HEK293T (cell line): ENCODE measurements around the gene LGI2.
"Not testable (repeated sequence)": the region's sequence is repeated elsewhere in the genome, so short reads cannot be mapped to it uniquely, and the experiment has no call there.

Source experiments
- CTCF ChIA-PET: fragments of 350-600 bp; formaldehyde crosslinking; extraction: SDS; loops from one replicate; lab custom pipeline; 2021; ENCODE audit warnings: antibody characterized with exemption, inconsistent platforms; lab: Yijun Ruan, JAX
- POLR2A ChIA-PET: fragments of 350-600 bp; formaldehyde crosslinking; extraction: SDS; loops from one replicate; lab custom pipeline; 2020; ENCODE audit warnings: antibody characterized with exemption, inconsistent platforms; lab: Yijun Ruan, JAX
- DNase-seq: peaks from one replicate; pipeline ENCODE4 v3.0.0; 2012; ENCODE audit warnings: mixed read lengths; ENCODE audit errors: extremely low spot score
- ARNT ChIP-seq: fragments of 450-650 bp; IDR thresholded peaks from 2 replicates; pipeline ENCODE4 v1.6.1; 2017; ENCODE audit warnings: mild to moderate bottlenecking
- BHLHE40 ChIP-seq: fragments of 450-650 bp; IDR thresholded peaks from 2 replicates; pipeline ENCODE4 v1.6.1; 2016; ENCODE audit warnings: mild to moderate bottlenecking, moderate library complexity, borderline replicate concordance
- CTBP1 ChIP-seq: fragments of 450-650 bp; IDR thresholded peaks from 2 replicates; pipeline ENCODE4 v1.6.1; 2016; ENCODE audit warnings: borderline replicate concordance
- ELF4 ChIP-seq: fragments of 450-650 bp; IDR thresholded peaks from 2 replicates; pipeline ENCODE4 v1.6.1; 2017; ENCODE audit warnings: antibody characterized with exemption
- FOXA1 ChIP-seq: fragments of 450-650 bp; IDR thresholded peaks from 2 replicates; pipeline ENCODE4 v1.6.1; 2016; ENCODE audit warnings: mild to moderate bottlenecking
- FOXK2 ChIP-seq: fragments of 450-650 bp; IDR thresholded peaks from 2 replicates; pipeline ENCODE4 v1.6.1; 2016; ENCODE audit warnings: mild to moderate bottlenecking
- FOXM1 ChIP-seq: fragments of 450-650 bp; IDR thresholded peaks from 2 replicates; pipeline ENCODE4 v1.6.1; 2017; ENCODE audit warnings: mild to moderate bottlenecking, borderline replicate concordance
- HDGF ChIP-seq: fragments of 450-650 bp; IDR thresholded peaks from 2 replicates; pipeline ENCODE4 v1.6.1; 2017; ENCODE audit warnings: antibody characterized with exemption, borderline replicate concordance
- L3MBTL2 ChIP-seq: fragments of 450-650 bp; conservative IDR thresholded peaks from 2 replicates; pipeline ENCODE4 v1.6.1; 2016; ENCODE audit warnings: mild to moderate bottlenecking
- LEF1 ChIP-seq: fragments of 450-650 bp; IDR thresholded peaks from 2 replicates; pipeline ENCODE4 v1.6.1; 2017; ENCODE audit warnings: mild to moderate bottlenecking, borderline replicate concordance
- NFRKB ChIP-seq: fragments of 450-650 bp; IDR thresholded peaks from 2 replicates; pipeline ENCODE4 v1.6.1; 2016; ENCODE audit warnings: mild to moderate bottlenecking, moderate library complexity
- PKNOX1 ChIP-seq: fragments of 450-650 bp; IDR thresholded peaks from 2 replicates; pipeline ENCODE4 v1.6.1; 2016
- SP1 ChIP-seq: fragments of 450-650 bp; IDR thresholded peaks from 2 replicates; pipeline ENCODE4 v1.6.1; 2017
- SUZ12 ChIP-seq: fragments of 450-650 bp; IDR thresholded peaks from 2 replicates; pipeline ENCODE4 v1.6.1; 2016; ENCODE audit warnings: mild to moderate bottlenecking
- TARDBP ChIP-seq: fragments of 450-650 bp; IDR thresholded peaks from 2 replicates; pipeline ENCODE4 v1.6.1; 2016
- ZNF384 ChIP-seq: fragments of 450-650 bp; IDR thresholded peaks from 2 replicates; pipeline ENCODE4 v1.6.1; 2016

Gene LGI2

GRCh38 chr4:25060963-25061340 lies 30.2 kb upstream of the LGI2 start:
- ChIA-PET CTCF (no interaction called here), POLR2A (no interaction called here)
- no peak for TF ChIP-seq L3MBTL2
- no peak for TF ChIP-seq ARNT
- TF ChIP-seq HDGF: no peak
- no peak for TF ChIP-seq CTBP1
- no peak for DNase-seq

- CTCF ChIA-PET: no interaction called here
- POLR2A ChIA-PET: no interaction called here
- TF ChIP-seq LEF1: no peak
- TF ChIP-seq NFRKB: no peak
- no peak for DNase-seq
Measured at GRCh38 chr4:25060241-25060962, 29.7 kb upstream of the LGI2 start.

GRCh38 chr4:25059791-25060190 lies 29.0 kb upstream of the LGI2 start:
- POLR2A ChIA-PET: no interaction called here
- DNase-seq: no peak
- TF ChIP-seq TARDBP (no peak), HDGF (no peak), LEF1 (no peak), NFRKB (no peak), SUZ12 (no peak), ELF4 (no peak), L3MBTL2 (no peak), SP1 (no peak), ARNT (no peak)
- CTCF ChIA-PET: no interaction called here

GRCh38 chr4:25058796-25059195 lies 28.1 kb upstream of the LGI2 start:
- ChIA-PET POLR2A (no interaction called here), CTCF (no interaction called here)
- TF ChIP-seq CTBP1: no peak
- no peak for DNase-seq

- DNase-seq: no peak
- ChIA-PET POLR2A (no interaction called here), CTCF (no interaction called here)
- TF ChIP-seq TARDBP: no peak
- no peak for TF ChIP-seq FOXA1
Measured at GRCh38 chr4:25057299-25057698, 26.6 kb upstream of the LGI2 start.

GRCh38 chr4:25052037-25052436 lies 21.3 kb upstream of the LGI2 start:
- POLR2A ChIA-PET, CTCF ChIA-PET, DNase-seq: not testable (repeated sequence)

GRCh38 chr4:25051534-25051933 lies 20.8 kb upstream of the LGI2 start:
- TF ChIP-seq SUZ12 (no peak), CTBP1 (no peak), HDGF (no peak), FOXK2 (no peak), ELF4 (no peak), ZNF384 (no peak), TARDBP (no peak), FOXM1 (no peak), PKNOX1 (no peak), SP1 (no peak), BHLHE40 (no peak), FOXA1 (no peak)
- ChIA-PET POLR2A (no interaction called here), CTCF (no interaction called here)
- no peak for DNase-seq

- TF ChIP-seq L3MBTL2 (no peak), TARDBP (no peak), SP1 (no peak), NFRKB (no peak), FOXA1 (no peak), FOXM1 (no peak), FOXK2 (no peak), CTBP1 (no peak), LEF1 (no peak), ELF4 (no peak), SUZ12 (no peak), BHLHE40 (no peak), HDGF (no peak)
- ChIA-PET CTCF (no interaction called here), POLR2A (no interaction called here)
- DNase-seq: no peak
Measured at GRCh38 chr4:25050370-25051078, 19.8 kb upstream of the LGI2 start.

- DNase-seq: no peak
- TF ChIP-seq FOXA1 (no peak), ZNF384 (no peak), PKNOX1 (no peak), NFRKB (no peak), ELF4 (no peak), L3MBTL2 (no peak)
- ChIA-PET CTCF (no interaction called here), POLR2A (no interaction called here)
Measured at GRCh38 chr4:25043548-25043947, 12.8 kb upstream of the LGI2 start.
